Stimulated activated effector memory CD8-positive, alpha-beta T cell treated with anti-CD3 and anti-CD28 coated beads, Interleukin-12 subunit alpha, Interleukin-12 subunit beta, amount 100 ng/mL, for 72 hours (primary cell): ENCODE data around the gene VEGFB.

Experiments
- ATAC-seq: fragments of 150-1000 bp; cut with Tn5 transposase; 2 replicates; pipeline ENCODE4 v1.10.0; 2021
- DNase-seq, 2 donors: peaks; one replicate each; pipeline ENCODE4 v3.0.0; 2021 to 2022; ENCODE audit warnings: low spot score in 2 of 2
- H3K27ac Mint-ChIP-seq: one replicate; pipeline ENCODE4 v1.8.0; 2022; ENCODE audit warnings: mild to moderate bottlenecking, mixed read lengths
- H3K36me3 Mint-ChIP-seq: one replicate; pipeline ENCODE4 v1.8.0; 2022; ENCODE audit warnings: mild to moderate bottlenecking, mixed read lengths
- H3K4me1 Mint-ChIP-seq: one replicate; pipeline ENCODE4 v1.8.0; 2022; ENCODE audit warnings: mixed read lengths
- H3K4me3 Mint-ChIP-seq: one replicate; pipeline ENCODE4 v1.8.0; 2022; ENCODE audit warnings: mild to moderate bottlenecking, mixed read lengths
- H3K9me3 Mint-ChIP-seq: one replicate; pipeline ENCODE4 v1.8.0; 2022; ENCODE audit warnings: mixed read lengths

The VEGFB gene

GRCh38 chr11:64207256-64208085, 26.9 kb upstream of the VEGFB start:
- H3K4me3 Mint-ChIP-seq = peak overlapping the region; percentile 91
- H3K27ac Mint-ChIP-seq = peak overlapping the region; percentile 96
- DNase-seq = peak; percentile 70 to 93
- no peaks in the 10 kb centered on the region for H3K9me3 Mint-ChIP-seq
- peaks cover 73% of the 10 kb centered on the region for H3K4me1 Mint-ChIP-seq
- H3K36me3 Mint-ChIP-seq = no peaks in the 10 kb centered on the region
- ATAC-seq = peak; percentile 89

- H3K4me1 Mint-ChIP-seq = peaks cover 75% of the 10 kb centered on the region
- DNase-seq = no peak
- no peaks in the 10 kb centered on the region for H3K36me3 Mint-ChIP-seq
- H3K9me3 Mint-ChIP-seq = no peaks in the 10 kb centered on the region
- ATAC-seq = no peak
- peak overlapping the region; percentile 96 for H3K27ac Mint-ChIP-seq
- peak overlapping the region; percentile 91 for H3K4me3 Mint-ChIP-seq
Observed at GRCh38 chr11:64208086-64208795, 26.1 kb upstream of the VEGFB start.

GRCh38 chr11:64208796-64209562, 25.4 kb upstream of the VEGFB start:
- peaks cover 72% of the 10 kb centered on the region for H3K4me1 Mint-ChIP-seq

GRCh38 chr11:64209563-64209843, 24.9 kb upstream of the VEGFB start:
- peaks cover 71% of the 10 kb centered on the region for H3K4me1 Mint-ChIP-seq
- H3K36me3 Mint-ChIP-seq = no peaks in the 10 kb centered on the region
- H3K9me3 Mint-ChIP-seq = no peaks in the 10 kb centered on the region
- peak overlapping the region; percentile 96 for H3K27ac Mint-ChIP-seq
- ATAC-seq (no peak), DNase-seq (no peak)
- peak overlapping the region; percentile 91 for H3K4me3 Mint-ChIP-seq

More at GRCh38 chr11:64208796-64209562, 25.4 kb upstream of the VEGFB start:
- Mint-ChIP-seq H3K36me3 (no peaks in the 10 kb centered on the region), H3K4me3 (peak overlapping the region; percentile 91), H3K27ac (peak overlapping the region; percentile 96), H3K9me3 (no peaks in the 10 kb centered on the region)
- ATAC-seq (no peak), DNase-seq (no peak)

- peaks cover 75% of the 10 kb centered on the region for H3K4me1 Mint-ChIP-seq
- H3K36me3 Mint-ChIP-seq = no peaks in the 10 kb centered on the region
- ATAC-seq = no peak
Observed at GRCh38 chr11:64210301-64211020, 23.9 kb upstream of the VEGFB start.

GRCh38 chr11:64211181-64211872, 23.1 kb upstream of the VEGFB start:
- Mint-ChIP-seq H3K4me1 (peaks cover 67% of the 10 kb centered on the region), H3K36me3 (no peaks in the 10 kb centered on the region), H3K9me3 (no peaks in the 10 kb centered on the region), H3K27ac (peak overlapping the region; percentile 79), H3K4me3 (no peak overlapping the region)
- DNase-seq (no peak), ATAC-seq (no peak)

More at GRCh38 chr11:64210301-64211020, 23.9 kb upstream of the VEGFB start:
- no peak for DNase-seq
- H3K4me3 Mint-ChIP-seq = no peak overlapping the region
- H3K9me3 Mint-ChIP-seq = no peaks in the 10 kb centered on the region
- H3K27ac Mint-ChIP-seq = peak overlapping the region; percentile 96

- Mint-ChIP-seq H3K27ac (no peak overlapping the region), H3K36me3 (peaks cover 11% of the 10 kb centered on the region), H3K9me3 (no peaks in the 10 kb centered on the region), H3K4me1 (peaks cover 36% of the 10 kb centered on the region), H3K4me3 (no peak overlapping the region)
- DNase-seq (no peak), ATAC-seq (no peak)
Observed at GRCh38 chr11:64216879-64217278, 17.5 kb upstream of the VEGFB start.

- peak overlapping the region; percentile 86 for H3K27ac Mint-ChIP-seq
- peaks cover 30% of the 10 kb centered on the region for H3K36me3 Mint-ChIP-seq
- DNase-seq (no peak), ATAC-seq (no peak)
- H3K9me3 Mint-ChIP-seq = no peaks in the 10 kb centered on the region
- no peak overlapping the region for H3K4me3 Mint-ChIP-seq
- H3K4me1 Mint-ChIP-seq = peaks cover 22% of the 10 kb centered on the region
Observed at GRCh38 chr11:64218628-64219353, 15.6 kb upstream of the VEGFB start.

GRCh38 chr11:64219354-64219684, 15.1 kb upstream of the VEGFB start:
- H3K4me3 Mint-ChIP-seq = no peak overlapping the region
- H3K9me3 Mint-ChIP-seq = no peaks in the 10 kb centered on the region
- H3K36me3 Mint-ChIP-seq = peaks cover 35% of the 10 kb centered on the region
- peak overlapping the region; percentile 86 for H3K27ac Mint-ChIP-seq
- ATAC-seq (no peak), DNase-seq (no peak)
- peaks cover 23% of the 10 kb centered on the region for H3K4me1 Mint-ChIP-seq

- DNase-seq (no peak), ATAC-seq (no peak)
- Mint-ChIP-seq H3K36me3 (peaks cover 40% of the 10 kb centered on the region), H3K9me3 (no peaks in the 10 kb centered on the region), H3K4me3 (no peak overlapping the region), H3K27ac (peak overlapping the region; percentile 86), H3K4me1 (peaks cover 23% of the 10 kb centered on the region)
Observed at GRCh38 chr11:64219755-64220154, 14.6 kb upstream of the VEGFB start.

GRCh38 chr11:64220271-64220670, 14.1 kb upstream of the VEGFB start:
- Mint-ChIP-seq H3K9me3 (no peaks in the 10 kb centered on the region), H3K4me1 (peaks cover 23% of the 10 kb centered on the region)

GRCh38 chr11:64220798-64221197, 13.6 kb upstream of the VEGFB start:
- H3K9me3 Mint-ChIP-seq = no peaks in the 10 kb centered on the region
- H3K4me1 Mint-ChIP-seq = peaks cover 24% of the 10 kb centered on the region
- peaks cover 49% of the 10 kb centered on the region for H3K36me3 Mint-ChIP-seq
- no peak for DNase-seq
- no peak overlapping the region for H3K4me3 Mint-ChIP-seq
- H3K27ac Mint-ChIP-seq = peak overlapping the region; percentile 45
- ATAC-seq = no peak

More at GRCh38 chr11:64220271-64220670, 14.1 kb upstream of the VEGFB start:
- no peak for DNase-seq
- Mint-ChIP-seq H3K27ac (no peak overlapping the region), H3K36me3 (peaks cover 45% of the 10 kb centered on the region), H3K4me3 (no peak overlapping the region)
- no peak for ATAC-seq

GRCh38 chr11:64222651-64223000, 11.8 kb upstream of the VEGFB start:
- H3K4me3 Mint-ChIP-seq = no peak overlapping the region
- no peaks in the 10 kb centered on the region for H3K9me3 Mint-ChIP-seq
- H3K27ac Mint-ChIP-seq = no peak overlapping the region
- peaks cover 49% of the 10 kb centered on the region for H3K36me3 Mint-ChIP-seq
- H3K4me1 Mint-ChIP-seq = peaks cover 34% of the 10 kb centered on the region
- DNase-seq = no peak
- no peak for ATAC-seq

GRCh38 chr11:64223001-64223651, 11.3 kb upstream of the VEGFB start:
- ATAC-seq = no peak

More at GRCh38 chr11:64223001-64223651, 11.3 kb upstream of the VEGFB start:
- Mint-ChIP-seq H3K27ac (peak overlapping the region; percentile 86), H3K9me3 (no peaks in the 10 kb centered on the region), H3K36me3 (peaks cover 49% of the 10 kb centered on the region), H3K4me1 (peaks cover 38% of the 10 kb centered on the region), H3K4me3 (no peak overlapping the region)
- DNase-seq = no peak
